AML-193 (cell line): ENCODE measurements around the gene ARHGEF10L.

Source experiments
- DNase-seq, 2 experiments: peaks; one replicate each; lab custom pipeline; 2025; lab: John Stamatoyannopoulos, UW

Gene ARHGEF10L

DNA sequence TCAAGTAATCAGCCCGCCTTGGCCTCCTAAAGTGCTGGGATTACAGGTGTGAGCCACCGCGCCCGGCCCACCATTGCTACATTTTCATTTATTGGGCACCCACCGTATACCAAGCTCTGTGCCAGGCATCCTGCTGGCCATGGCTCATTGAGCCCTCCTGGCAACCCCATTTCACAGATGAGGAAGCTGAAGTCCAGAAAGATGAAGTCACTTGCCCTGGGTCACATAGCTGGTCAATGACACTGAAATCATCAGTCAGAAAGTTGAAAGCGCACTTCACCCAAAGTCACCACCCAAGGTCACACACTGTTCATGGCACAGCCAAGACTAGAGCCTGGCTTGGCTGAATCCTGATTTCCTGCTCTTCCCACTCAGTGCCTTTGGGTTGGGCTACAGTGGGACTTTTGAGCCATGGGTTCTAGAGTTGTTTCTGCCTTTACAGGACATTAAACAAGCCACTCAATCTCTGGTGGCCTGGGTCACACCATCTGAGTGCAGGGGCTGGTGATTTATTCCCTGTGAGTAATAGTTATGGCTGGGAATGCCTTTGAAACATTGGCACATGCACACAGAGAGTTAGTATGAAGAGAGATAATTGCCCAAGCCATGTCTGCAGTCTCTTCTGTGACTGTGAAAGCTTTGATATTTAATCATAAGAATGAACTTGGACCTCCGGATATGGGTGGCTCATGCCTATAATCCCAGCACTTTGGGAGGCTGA, 16.0 kb upstream of the ARHGEF10L start:
- DNase-seq: no peak

DNA sequence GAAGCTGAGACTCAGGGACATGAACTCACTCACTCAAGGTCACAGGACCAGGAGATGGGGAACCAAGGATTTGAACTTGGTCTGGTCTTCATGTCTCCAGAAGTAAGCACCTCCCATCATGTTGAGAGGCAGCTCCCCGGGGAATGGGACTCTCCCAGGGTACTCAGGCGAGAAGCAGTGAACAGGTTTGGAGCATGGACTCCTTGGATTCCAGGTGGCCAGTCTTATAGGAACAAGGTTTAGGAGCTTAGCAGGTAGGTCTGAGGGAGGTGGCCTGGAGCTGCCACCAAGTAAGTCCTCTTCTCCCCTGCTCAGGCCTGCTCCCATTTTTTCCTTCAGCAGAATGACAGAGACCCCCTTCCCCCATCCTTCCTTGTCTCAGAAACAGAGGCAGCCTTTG, 14.9 kb upstream of the ARHGEF10L start:
- DNase-seq: no peak

DNA sequence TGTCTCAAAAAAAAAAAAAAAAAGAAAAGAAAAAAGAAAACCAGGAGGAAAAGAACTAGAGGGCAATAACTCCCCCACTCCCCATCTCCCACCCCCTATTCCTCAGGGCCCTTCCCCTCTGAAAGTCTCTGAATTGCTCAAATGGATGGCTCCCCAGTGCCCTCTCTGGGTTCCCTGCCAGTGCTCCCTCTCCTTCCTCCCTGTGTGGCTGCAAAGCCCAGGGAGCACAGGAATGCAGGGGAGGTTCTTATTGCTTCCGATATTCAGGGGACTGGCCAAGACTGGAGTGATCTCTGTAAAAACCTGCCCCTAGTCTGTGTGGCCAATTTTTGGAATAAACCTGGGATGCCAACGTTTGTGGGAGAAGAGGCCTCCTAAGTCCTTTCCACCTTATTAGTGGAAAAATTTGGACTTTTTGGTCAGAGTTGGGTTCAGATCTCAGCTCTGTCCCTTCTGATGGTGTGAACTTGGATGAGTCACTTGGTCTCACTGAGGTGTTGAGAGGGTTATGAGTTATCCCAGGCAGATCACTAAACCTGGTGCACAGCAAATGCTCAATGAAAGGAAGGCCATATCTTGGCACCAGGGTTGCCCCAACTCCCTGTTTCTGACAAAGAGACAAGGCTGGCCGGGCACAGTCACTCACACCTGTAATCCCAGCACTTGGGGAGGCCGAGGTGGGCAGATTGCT, 13.4 kb upstream of the ARHGEF10L start:
- no peak for DNase-seq

DNA sequence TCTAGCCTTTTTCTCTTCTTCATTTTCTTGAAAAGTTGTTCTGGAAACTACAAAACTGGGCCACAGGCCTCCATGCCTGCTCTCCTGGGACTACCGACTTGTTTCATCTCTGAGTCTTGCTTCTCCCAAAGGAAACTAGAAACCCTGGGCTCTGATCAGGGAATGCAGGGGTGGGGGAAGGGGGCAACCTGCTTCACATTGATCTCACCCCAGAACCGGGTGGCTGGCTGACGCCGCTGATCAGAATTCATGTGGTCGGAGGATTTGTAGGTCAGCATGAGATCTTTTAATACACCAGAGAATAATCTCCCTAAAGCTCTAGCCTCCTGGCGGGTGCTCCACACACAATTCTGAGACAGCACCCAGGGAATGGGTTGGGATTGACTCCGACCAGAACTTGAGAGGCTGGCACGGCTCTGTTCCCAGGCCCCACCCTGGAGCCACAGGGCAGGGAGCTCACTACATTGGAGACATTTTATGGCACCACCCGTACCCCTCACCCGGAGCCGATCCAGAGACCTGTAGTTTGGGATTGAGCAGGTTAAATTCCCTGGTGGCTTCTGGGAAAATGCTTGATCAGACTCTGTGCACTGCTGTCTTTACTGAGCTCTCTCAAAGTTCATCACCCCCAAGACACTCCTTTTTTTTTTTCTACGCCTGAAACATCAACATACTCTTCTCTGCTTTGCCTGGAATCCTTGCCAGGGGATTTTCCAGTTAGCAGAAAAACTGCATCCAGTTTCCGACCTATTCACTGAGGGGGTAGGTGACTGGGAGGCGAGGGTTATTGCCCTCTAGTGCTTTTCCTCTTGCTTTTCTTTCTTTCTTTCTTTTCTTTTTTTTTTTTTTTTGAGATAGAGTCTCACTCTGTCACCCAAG, 12.2 kb upstream of the ARHGEF10L start:
- DNase-seq: no peak

DNA sequence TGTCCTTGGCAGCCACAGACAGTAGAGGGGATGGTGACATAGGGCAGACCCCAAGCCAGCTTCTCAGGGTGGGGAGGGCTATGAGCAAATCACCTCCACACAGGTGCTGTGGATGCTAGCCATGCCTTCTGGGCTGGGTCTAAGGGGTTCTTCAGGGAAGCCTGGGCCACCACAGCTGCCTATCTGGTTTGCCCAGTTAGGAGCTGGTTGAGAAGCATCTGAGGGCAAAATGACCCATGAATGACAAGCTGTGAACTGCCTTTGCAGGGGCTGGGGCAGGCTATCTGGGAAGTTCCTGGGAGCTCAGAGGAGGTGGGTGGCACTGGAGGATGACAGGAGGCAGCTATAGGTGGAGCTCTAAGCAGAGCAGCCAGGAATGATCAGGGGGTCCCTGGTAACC, 10.1 kb upstream of the ARHGEF10L start:
- no peak for DNase-seq

DNA sequence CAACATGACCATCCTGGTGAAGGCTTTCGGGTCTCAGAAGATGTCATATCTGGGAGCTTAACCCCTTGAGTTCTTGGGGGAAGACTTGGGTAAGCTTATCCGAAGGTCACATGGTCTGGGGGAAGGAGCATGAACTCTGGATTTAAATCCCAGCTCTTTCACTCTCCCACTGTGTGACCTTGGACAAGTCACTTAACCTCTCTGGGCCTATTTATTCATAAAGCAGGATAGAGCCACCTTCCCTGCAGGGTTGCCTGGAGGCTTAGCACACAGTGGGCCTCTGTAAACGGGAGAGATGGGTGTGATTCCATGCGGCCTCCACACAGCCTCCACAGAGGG, 8.2 kb upstream of the ARHGEF10L start:
- DNase-seq: no peak

DNA sequence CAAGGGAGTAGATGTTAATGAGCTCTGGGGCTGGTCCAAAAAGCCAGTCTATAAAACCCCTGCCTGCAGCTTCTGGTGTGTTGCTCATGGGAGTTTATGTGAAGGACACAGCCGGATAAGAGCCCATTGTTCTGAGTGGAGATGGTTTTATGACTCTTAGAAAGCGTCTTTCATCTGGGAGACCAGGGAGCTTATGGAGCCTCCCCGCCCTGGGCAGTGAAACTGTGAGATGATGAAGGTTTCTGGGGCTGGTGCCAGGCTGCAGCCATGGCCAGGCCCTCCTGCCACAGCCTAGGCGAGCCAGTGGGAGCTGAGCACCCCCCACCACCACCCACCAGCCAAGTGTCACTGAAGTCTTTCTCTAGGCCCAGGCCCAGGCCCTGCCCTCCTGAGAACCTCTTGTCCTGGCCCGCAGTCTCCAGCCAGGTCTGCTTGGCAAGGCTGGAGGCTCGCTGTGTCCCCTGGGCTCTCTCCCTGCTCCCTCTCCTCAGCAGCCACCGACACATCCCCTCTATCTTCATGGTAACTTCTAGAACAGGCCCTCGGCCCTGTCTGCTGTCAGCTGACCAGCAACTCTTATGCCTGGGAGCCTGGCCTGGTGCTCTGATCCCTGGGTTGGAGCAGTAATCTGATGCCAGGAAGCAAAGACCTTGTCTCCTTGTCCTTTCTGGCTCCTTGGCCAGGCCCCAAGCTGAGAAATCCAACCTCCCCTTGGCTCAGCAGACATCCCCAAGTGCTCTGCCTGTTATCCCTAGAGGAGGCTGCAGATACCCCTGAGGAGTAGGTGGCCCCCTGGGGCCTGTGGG, 7.6 kb upstream of the ARHGEF10L start:
- DNase-seq: no peak

DNA sequence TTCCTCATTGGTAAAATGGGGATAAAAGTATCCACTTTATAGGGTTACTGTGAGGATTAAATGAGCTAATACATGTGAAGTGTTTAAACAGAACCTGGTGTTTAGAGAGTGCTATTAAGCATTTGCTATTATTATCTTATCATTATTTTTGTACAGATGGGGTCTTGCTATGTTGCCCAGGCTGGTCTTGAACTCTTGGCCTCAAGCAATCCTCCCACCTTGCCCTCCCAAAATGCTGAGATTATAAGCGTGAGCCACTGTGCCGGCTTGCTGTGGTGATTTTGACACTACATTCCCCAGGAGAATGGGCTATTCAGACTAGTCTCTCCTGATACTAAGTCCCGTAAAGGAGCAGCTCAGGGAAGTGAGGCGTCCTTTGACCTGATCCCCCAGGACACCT, 6.3 kb upstream of the ARHGEF10L start:
- DNase-seq: no peak

DNA sequence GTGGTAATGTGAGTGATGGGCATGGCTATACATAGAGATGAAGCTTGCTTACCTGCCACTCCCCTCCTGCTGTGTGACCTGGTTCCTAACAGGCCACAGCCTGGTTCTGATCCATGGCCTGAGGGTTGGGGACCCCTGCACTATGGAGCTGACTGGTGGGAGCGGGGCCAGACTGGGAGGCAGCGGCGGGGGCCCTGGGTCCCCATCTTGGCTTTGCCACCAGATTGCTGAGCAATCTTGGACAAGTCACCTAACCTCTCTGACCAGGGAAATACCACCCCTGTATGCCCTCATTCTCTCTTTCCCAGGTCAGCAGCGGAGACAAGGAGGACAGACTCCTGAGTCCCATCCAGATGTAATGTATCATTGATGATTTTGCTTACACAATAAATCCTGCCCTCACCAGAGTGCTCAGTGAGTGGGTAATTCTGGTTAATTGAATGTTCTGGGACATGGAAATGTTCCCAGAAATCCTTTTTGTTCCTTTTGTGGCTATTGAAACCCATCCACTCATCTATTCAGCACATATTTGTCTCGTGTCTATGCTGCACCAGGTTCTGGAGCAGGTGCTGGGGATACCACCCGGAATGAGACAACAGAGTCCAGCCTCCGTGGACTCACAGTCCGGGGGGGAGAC, 4.1 kb upstream of the ARHGEF10L start:
- no peak for DNase-seq

DNA sequence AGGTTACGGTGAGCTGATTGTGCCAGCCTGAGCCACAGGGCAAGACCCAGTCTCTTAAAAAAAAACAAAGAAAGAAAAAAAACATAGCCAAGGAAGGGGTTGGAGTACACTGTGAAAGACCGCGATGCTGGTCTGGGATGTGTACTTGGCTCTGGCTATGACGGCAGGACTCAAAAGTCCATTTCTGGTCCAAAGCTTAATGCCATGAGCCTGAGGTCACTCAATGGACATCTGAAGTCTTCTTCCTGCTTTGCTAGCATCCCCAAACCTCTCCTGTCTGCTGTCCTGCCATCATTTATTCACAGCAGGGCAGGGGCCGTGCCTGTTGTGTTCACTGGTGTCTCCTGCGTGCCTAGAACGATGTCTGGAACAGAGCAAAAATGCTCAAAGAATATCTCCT, 1.5 kb upstream of the ARHGEF10L start:
- no peak for DNase-seq

DNA sequence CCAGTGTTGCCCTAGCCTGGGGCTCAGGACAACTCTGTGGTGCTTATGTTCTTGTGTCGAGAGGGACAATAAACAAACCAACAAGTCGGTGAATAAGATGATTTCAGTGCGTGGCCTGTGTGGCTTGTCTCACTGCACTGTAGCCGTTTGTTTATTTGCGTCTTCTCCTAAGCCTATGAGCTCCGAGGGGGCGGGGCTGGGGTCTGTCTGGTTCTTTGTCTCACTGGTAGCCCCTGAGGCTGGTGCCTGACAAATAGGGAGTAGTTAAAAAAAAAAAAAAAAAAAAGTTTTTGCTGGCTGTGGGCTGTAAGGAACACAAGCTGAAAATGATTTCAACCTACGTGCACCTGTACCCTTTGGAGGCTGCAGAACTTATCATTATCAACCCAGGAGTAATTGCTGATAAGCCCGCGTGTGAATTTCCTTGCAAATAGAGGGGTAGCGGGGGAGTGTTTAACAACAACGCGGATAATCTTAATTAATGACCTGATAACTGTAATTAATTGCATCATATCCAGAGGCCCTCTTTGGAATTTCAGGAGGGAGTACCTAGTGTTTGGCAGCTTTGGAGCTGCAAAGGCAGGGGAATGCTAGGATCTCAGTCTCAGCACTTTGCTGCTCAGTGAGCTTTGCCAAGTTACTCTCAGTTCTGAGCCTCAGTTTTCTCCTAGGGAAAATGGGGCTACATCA, 925 bp upstream of the ARHGEF10L start:
- DNase-seq: no peak

DNA sequence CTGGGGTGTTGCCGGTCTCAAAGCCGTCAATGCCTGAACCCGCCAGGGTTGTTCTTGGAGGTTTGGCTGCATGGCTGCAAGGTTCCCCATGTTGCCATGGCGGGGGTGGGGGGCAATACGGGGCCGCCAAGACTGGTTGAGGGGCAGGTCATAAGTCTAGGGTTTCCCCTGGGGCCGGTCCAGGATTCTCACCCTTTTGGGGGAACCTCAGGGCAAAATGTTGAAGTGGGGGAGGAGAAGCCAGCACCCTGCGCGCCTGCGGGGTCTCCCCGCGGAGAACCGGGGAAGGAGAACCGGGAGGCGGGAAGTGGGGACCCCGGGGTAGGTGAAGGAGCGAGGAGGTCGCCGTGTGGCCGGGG, 401 bp upstream of the ARHGEF10L start:
- DNase-seq: no peak

DNA sequence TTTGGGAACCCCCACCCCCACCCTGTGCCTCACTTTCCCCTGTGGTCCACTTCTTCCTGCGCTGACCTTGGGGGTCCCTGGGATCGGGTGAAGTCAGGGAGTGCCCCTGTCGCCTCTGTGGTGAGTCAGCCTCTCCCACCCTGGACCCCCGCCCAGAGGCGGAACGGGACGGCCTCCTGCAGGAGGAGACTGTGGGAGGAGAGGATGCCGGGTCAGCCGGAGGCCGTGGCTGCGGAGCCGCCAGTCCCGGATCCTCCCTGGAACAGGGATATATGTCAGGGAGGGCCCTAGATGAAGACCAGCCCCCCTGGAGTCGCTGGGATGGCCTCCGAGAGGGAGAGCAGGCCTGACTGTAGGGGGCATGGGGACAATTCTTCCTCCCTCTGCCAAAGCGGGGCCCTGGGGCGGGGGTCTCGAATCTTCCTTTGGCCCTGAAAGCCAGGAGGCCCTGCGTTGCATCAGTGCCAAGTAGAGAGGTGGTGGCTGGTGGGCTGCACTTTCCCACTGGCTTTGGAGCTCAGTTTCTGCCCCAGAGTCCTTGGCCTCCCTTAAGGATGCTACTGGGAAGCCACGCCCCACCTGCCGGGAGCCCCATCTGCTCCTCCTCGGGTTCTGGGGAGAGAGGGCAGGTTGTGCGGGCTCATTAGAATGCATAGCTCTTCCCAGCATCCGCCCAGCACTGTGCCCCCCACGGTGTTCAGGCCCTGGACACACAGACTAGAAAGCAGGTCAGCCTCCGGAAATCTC, 930 bp downstream of the ARHGEF10L start:
- DNase-seq: no peak

DNA sequence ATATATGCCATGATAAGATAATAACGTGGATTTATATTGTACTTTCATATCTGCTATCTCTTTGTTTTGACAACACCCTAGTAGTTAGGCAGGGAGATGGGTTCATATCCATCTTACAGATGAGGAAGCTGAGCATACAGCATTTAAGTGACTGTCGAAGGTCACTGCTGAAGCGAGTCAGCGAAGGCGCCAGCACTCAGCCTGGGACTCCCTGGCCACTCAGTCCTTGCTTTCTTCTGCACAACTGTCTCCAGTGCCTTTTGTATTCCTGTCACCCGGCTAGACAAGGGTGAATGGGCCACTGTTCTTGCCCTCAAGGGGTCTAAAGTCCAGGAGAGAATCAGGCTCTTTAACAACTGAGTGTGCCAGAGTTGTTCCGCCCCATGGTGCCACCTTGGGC, 3.1 kb downstream of the ARHGEF10L start:
- DNase-seq: no peak

DNA sequence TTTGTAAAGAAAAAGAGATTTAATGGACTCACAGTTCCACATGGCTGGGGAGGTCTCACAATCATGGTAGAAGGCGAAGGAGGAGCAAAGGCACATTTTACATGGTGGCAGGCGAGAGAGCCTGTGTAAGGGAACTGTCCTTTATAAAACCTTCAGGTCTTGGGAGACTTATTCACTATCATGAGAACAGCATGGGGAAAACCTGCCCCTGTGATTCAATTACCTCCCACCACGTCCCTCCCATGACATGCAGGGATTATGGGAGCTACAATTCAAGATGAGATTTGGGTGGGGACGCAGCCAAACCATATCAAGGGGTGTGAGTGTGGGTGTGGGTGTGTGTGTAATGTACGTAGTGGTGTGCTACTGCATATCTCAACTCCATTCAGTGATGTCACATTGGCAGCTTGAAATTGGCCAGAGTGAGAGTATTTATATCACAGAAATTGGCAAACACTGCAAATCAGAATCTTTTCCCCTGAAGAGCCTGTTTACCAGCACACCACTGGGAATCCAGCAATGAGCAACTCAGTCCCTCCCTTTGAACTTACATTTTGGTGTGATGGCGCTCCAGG, 5.4 kb downstream of the ARHGEF10L start:
- no peak for DNase-seq

DNA sequence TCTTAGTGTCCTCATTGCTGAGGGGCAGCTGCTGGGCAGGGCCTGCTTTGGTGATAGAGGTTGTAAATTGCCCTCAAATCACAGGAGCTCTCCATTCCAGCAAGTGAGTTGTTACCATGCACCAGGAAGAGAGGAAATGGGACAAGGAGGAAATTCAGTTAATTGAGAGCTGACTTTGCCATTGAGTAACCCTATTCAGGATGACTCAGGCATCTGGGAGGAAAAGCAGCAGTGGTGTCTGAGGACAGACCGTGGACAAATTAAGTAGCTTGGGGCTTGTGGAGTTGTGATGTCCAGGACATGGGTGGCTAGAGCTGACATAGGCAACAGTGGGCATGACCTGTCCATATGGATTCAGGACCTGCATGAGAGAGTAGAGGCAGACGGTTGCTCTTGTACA, 5.9 kb downstream of the ARHGEF10L start:
- no peak for DNase-seq

DNA sequence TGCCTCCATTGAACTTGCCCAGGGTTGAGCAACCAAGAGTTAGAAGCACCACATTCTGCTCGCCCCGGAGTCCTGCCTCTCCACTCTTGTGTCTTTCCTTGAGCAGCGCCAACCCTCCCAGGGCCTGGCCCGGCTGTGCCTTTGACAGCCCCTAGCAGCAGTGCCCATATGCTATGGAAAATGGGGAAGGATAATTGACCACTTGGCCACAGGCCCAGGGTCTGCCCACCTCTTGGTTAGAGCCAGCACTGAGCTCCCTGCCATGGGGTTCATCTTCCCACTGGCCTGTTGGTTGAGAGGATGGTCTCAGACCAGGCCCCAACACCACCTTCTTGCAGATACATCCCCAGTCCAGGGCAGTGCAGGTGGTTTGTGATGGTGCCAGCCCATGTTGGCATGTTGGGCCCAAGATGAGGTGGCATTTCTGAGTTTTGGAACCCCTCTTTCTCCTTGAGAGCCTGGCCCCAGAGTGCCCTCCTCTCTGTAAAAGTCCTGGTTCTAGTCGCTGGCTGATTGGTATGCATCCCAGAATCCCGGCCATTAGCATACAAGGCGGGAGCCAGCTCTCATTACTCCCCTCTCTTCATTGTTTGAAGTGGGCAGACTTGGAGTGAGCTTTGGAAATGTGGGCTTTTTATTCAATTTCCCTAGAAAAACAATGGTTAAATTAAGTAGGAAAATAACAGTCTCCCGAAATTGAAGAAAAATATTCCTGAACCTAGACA, 7.6 kb downstream of the ARHGEF10L start:
- DNase-seq: no peak

DNA sequence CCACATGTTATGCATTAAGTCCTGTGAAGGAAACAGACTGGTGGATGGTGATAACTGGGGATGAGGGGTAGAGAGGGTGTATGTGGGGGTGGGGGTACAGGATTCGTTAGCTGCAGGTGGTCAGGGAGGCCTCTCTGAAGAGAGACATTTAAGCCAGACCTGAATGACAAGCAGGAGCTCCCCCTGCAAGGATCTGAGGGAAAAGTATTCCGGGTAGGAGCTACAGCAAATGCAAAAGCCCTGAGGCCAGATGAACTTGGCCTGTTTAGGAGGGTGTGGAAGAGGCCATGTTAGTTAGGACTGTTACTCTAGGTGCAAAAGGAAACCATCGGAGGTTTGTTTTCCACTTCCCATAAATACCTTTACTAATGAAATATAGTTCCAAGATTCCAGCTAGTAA, 9.9 kb downstream of the ARHGEF10L start:
- no peak for DNase-seq
